ENCODE results near the gene C11orf68.

C11orf68 gene

GRCh38 chr11:65885808-65886536 lies 32.9 kb downstream of the C11orf68 start:
- DNase-seq (ENCODE audit: insufficient read length), result no peak
- FAIRE-seq, result no peak
- TF ChIP-seq POLR2AphosphoS5 (IDR thresholded peaks at IDR 0.05; ENCODE audit: low read depth, low read length) (no peak), TAF1 (IDR thresholded peaks at IDR 0.05; ENCODE audit: borderline replicate concordance, low read depth, low read length) (no peak), POLR2A (IDR thresholded peaks at IDR 0.05; ENCODE audit: low read depth, low read length) (no peak)

- DNase-seq (ENCODE audit: insufficient read length), result no peak
- no peak for FAIRE-seq
- TF ChIP-seq TAF1 (IDR thresholded peaks at IDR 0.05; ENCODE audit: borderline replicate concordance, low read depth, low read length) (no peak), POLR2A (IDR thresholded peaks at IDR 0.05; ENCODE audit: low read depth, low read length) (no peak), POLR2AphosphoS5 (IDR thresholded peaks at IDR 0.05; ENCODE audit: low read depth, low read length) (no peak)
Measured at GRCh38 chr11:65885231-65885630, 33.6 kb downstream of the C11orf68 start.

DNA sequence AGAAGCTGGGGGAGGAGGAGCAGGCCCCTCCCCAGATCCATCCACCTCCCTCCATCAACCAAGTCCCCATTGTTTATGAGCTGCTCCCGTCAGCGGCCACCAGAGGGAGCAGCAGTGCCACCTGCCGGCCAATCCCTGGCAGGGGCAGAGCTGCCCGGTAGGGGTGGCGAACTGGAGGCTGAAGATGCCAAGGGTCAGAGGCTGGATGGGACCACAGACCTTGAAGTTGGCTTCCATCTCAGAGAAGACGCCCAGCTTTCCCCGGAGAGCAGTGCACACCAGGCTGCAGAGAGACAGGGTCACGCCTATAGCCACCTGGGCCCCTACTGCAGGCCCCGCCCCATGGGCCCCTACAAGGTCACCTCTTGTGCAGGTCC lies 34.2 kb downstream of the C11orf68 start:
- no peak for TF ChIP-seq POLR2AphosphoS5 (IDR thresholded peaks at IDR 0.05; ENCODE audit: low read depth, low read length)
- TF ChIP-seq TAF1 (IDR thresholded peaks at IDR 0.05; ENCODE audit: borderline replicate concordance, low read depth, low read length), result no peak
- no peak for TF ChIP-seq POLR2A (IDR thresholded peaks at IDR 0.05; ENCODE audit: low read depth, low read length)
- FAIRE-seq (peak; percentile 99), DNase-seq (ENCODE audit: insufficient read length) (peak; percentile 92)

- no peak for TF ChIP-seq POLR2A (IDR thresholded peaks at IDR 0.05; ENCODE audit: low read depth, low read length)
- no peak for TF ChIP-seq TAF1 (IDR thresholded peaks at IDR 0.05; ENCODE audit: borderline replicate concordance, low read depth, low read length)
- no peak for TF ChIP-seq POLR2AphosphoS5 (IDR thresholded peaks at IDR 0.05; ENCODE audit: low read depth, low read length)
- FAIRE-seq (no peak), DNase-seq (ENCODE audit: insufficient read length) (no peak)
Measured at GRCh38 chr11:65883786-65884715, 34.8 kb downstream of the C11orf68 start.

DNA sequence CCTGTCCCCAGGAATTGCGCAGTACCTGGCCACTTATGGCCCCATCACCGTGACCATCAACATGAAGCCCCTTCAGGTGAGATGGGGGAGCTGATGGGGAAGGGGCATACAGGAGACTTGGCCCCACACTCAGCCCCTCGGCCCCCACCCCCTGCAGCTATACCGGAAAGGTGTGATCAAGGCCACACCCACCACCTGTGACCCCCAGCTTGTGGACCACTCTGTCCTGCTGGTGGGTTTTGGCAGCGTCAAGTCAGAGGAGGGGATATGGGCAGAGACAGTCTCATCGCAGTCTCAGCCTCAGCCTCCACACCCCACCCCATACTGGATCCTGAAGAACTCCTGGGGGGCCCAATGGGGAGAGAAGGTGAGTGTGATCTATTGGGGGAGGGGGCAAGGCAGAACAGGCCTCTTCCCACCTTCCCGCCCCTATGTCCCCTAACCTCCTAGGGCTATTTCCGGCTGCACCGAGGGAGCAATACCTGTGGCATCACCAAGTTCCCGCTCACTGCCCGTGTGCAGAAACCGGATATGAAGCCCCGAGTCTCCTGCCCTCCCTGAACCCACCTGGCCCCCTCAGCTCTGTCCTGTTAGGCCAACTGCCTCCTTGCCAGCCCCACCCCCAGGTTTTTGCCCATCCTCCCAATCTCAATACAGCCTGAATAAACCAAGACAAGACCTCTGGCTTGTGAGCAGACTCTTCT lies 35.7 kb downstream of the C11orf68 start:
- FAIRE-seq, result no peak
- TF ChIP-seq POLR2AphosphoS5 (IDR thresholded peaks at IDR 0.05; ENCODE audit: low read depth, low read length) (no peak), POLR2A (IDR thresholded peaks at IDR 0.05; ENCODE audit: low read depth, low read length) (no peak), TAF1 (IDR thresholded peaks at IDR 0.05; ENCODE audit: borderline replicate concordance, low read depth, low read length) (no peak)
- no peak for DNase-seq (ENCODE audit: insufficient read length)

DNA sequence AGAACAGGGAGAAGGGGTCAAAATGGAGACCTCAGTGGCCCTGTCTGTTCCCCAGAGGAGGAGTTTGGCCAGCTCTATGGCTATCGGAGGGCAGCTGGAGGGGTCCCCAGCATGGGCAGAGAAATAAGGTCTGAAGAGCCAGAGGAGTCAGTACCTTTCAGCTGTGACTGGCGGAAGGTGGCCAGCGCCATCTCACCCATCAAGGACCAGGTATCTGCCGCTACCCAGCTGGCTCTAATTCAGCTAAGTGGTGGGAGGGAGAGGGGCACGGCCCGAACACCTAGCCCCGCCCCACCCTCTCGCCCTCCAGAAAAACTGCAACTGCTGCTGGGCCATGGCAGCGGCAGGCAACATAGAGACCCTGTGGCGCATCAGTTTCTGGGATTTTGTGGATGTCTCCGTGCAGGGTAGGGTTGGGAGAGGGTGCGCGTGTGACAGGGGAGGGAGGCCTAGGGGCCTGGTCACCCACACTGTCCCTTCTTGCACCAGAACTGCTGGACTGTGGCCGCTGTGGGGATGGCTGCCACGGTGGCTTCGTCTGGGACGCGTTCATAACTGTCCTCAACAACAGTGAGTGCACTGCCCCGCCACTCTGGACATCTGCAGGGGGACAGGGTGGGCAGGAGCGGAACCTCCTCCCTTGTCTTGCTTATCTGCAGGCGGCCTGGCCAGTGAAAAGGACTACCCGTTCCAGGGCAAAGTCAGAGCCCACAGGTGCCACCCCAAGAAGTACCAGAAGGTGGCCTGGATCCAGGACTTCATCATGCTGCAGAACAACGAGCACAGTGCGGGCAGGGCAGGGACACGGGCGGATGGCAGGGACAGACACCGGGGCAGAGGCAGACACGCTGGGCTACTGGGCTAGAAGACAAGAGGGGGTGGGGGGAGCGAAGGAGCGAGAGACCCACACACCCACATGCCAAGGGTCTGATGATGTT lies 36.5 kb downstream of the C11orf68 start:
- FAIRE-seq (no peak), DNase-seq (ENCODE audit: insufficient read length) (no peak)
- TF ChIP-seq POLR2A (IDR thresholded peaks at IDR 0.05; ENCODE audit: low read depth, low read length) (no peak), TAF1 (IDR thresholded peaks at IDR 0.05; ENCODE audit: borderline replicate concordance, low read depth, low read length) (no peak), POLR2AphosphoS5 (IDR thresholded peaks at IDR 0.05; ENCODE audit: low read depth, low read length) (no peak)

GRCh38 chr11:65880844-65881421 lies 37.9 kb downstream of the C11orf68 start:
- no peak for DNase-seq (ENCODE audit: insufficient read length)
- TF ChIP-seq POLR2AphosphoS5 (IDR thresholded peaks at IDR 0.05; ENCODE audit: low read depth, low read length) (no peak), TAF1 (IDR thresholded peaks at IDR 0.05; ENCODE audit: borderline replicate concordance, low read depth, low read length) (no peak), POLR2A (IDR thresholded peaks at IDR 0.05; ENCODE audit: low read depth, low read length) (no peak; the same call in 1 of the 2 replicates)
- no peak for FAIRE-seq

- no peak for FAIRE-seq
- DNase-seq (ENCODE audit: insufficient read length), result no peak
- TF ChIP-seq TAF1 (IDR thresholded peaks at IDR 0.05; ENCODE audit: borderline replicate concordance, low read depth, low read length), result no peak
- no peak for TF ChIP-seq POLR2AphosphoS5 (IDR thresholded peaks at IDR 0.05; ENCODE audit: low read depth, low read length)
- no peak for TF ChIP-seq POLR2A (IDR thresholded peaks at IDR 0.05; ENCODE audit: low read depth, low read length)
Measured at GRCh38 chr11:65880027-65880426, 38.8 kb downstream of the C11orf68 start.

DNA sequence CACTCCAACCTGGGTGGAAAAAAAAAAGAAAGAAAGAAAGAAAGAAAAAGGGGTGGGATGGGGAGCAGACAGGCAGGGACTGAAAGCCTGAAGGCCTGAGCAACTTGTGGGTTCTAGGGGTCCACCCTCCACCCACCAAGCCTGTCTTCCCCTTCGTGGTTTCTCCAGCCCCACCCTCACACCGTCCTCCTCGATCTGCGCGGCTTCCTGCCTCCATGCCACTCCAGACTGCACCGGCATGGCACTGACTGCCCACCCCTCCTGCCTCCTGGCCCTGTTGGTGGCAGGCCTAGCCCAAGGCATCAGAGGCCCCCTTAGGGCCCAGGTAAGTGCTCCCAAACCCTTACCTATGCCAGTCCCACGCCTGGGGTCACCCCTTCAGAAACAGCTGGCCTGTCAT lies 39.2 kb downstream of the C11orf68 start, which contains the start of gene CTSW:
Gene CTSW, plus strand, starts transcription at position 221 of the 400 bp plus-strand sequence. Its CDS starts 18 bp downstream, at position 239.
- DNase-seq (ENCODE audit: insufficient read length) (no peak), FAIRE-seq (no peak)

More for the DNA sequence above, 39.2 kb downstream of the C11orf68 start, which contains the start of gene CTSW:
- TF ChIP-seq POLR2A (IDR thresholded peaks at IDR 0.05; ENCODE audit: low read depth, low read length) (0 out of 2 replicates have a peak, but pooled peaks have one; percentile 8), POLR2AphosphoS5 (IDR thresholded peaks at IDR 0.05; ENCODE audit: low read depth, low read length) (no peak)

All from GM12892 (cell line).